Nephron progenitor cell (in vitro differentiated cells): ENCODE results near the gene TDRD12.

Source experiments
- DNase-seq: peaks from one replicate; pipeline ENCODE4 v3.0.0; 2021
- H3K27ac Mint-ChIP-seq: 2 replicates; pipeline ENCODE4 v1.8.0; 2021; ENCODE audit warnings: mild to moderate bottlenecking, moderate library complexity, mixed read lengths
- H3K27me3 Mint-ChIP-seq: 2 replicates; pipeline ENCODE4 v1.8.0; 2021; ENCODE audit warnings: mild to moderate bottlenecking, low read depth, mixed read lengths; ENCODE audit not compliant: poor library complexity
- H3K36me3 Mint-ChIP-seq: 2 replicates; pipeline ENCODE4 v1.8.0; 2021; ENCODE audit warnings: low read depth, mixed read lengths
- H3K4me1 Mint-ChIP-seq: 2 replicates; pipeline ENCODE4 v1.8.0; 2021; ENCODE audit warnings: mixed read lengths
- H3K4me3 Mint-ChIP-seq: 2 replicates; pipeline ENCODE4 v1.8.0; 2021; ENCODE audit warnings: mild to moderate bottlenecking, moderate library complexity, mixed read lengths
- H3K9me3 Mint-ChIP-seq: 2 replicates; pipeline ENCODE4 v1.8.0; 2021; ENCODE audit warnings: mild to moderate bottlenecking, moderate library complexity, mixed read lengths
- TF ChIP-seq, protein P1 (sequence below): fragments of 200-600 bp; sonication (generic); IDR thresholded peaks from 2 replicates; pipeline ENCODE4 v1.5.0; 2021; ENCODE audit warnings: antibody characterized with exemption

Gene TDRD12

DNA sequence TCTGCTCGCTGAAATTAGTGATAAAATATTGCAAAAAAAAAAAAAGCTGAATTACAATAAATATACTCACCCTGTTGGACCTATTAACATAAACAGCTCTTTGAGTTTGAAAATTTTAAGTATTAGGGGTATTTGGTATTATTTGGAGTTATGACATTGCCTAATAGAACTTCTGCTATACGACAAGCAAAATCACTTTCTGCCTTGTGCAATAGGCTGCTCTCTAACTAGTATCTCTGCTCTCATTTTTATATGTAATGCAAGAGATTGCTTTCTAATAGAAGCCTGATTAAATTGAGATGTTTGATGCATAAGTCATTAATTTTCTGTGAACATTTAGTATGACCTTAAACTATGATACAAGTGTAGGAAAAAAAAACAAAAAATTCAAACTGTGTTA, 38.6 kb upstream of the TDRD12 start:
- no peak overlapping the region for H3K4me3 Mint-ChIP-seq
- TF ChIP-seq, protein P1, sequence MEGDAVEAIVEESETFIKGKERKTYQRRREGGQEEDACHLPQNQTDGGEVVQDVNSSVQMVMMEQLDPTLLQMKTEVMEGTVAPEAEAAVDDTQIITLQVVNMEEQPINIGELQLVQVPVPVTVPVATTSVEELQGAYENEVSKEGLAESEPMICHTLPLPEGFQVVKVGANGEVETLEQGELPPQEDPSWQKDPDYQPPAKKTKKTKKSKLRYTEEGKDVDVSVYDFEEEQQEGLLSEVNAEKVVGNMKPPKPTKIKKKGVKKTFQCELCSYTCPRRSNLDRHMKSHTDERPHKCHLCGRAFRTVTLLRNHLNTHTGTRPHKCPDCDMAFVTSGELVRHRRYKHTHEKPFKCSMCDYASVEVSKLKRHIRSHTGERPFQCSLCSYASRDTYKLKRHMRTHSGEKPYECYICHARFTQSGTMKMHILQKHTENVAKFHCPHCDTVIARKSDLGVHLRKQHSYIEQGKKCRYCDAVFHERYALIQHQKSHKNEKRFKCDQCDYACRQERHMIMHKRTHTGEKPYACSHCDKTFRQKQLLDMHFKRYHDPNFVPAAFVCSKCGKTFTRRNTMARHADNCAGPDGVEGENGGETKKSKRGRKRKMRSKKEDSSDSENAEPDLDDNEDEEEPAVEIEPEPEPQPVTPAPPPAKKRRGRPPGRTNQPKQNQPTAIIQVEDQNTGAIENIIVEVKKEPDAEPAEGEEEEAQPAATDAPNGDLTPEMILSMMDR = no peak

DNA sequence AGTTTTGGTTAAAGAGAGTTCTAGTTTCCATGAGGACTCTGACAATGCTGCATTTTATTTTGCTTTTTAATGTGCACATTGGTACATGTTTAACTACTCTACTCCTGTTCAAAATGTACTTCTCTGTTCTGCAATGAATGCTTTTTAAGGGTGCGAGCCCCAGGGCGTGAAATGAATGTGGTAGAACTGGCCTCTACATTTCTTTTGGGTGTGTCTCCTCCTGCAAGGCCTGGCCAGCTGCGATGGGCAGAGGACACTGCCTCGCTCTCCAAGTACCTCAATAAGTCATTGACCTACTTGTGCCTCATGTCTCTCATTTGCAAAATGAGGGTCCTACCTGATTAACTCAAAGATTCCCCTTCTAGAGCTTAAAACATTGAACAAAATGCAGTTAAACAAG, 37.2 kb upstream of the TDRD12 start:
- H3K4me3 Mint-ChIP-seq = no peak overlapping the region

More for the DNA sequence above, 38.6 kb upstream of the TDRD12 start:
- Mint-ChIP-seq H3K27me3 (peaks cover 54% of the 10 kb centered on the region), H3K36me3 (no peaks in the 10 kb centered on the region), H3K27ac (no peak overlapping the region), H3K9me3 (no peaks in the 10 kb centered on the region), H3K4me1 (peaks cover 10% of the 10 kb centered on the region)
- DNase-seq = no peak

DNA sequence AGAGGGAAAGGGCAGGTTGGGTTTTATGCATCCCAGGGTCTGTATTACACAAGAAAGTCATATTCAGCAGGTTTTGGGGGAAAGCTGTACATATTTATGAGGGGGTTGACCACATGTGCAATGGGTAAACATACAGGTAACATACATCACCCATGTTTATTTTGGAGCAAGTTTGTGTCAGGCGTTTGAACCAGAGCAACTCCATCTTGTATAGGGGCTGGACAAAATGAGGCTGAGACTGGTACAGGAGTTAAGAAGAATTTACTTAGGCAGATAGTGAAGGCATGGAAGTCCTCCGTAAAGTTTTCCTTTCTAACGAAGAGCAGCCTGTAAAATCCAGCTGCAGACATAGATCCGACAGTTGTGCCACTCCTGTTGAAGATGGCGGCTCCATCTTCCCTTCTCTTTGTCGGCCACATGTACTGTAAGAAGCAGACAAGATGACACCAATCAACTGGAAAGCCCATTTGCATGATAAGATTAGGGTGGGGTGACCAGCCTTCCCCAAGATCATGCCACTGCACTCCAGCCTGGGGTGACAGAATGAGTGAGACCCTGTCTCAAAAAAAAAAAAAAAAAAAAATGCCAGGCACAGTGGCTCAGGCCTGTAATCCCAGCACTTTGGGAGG, 32.6 kb upstream of the TDRD12 start:
- Mint-ChIP-seq H3K4me1 (peaks cover 10% of the 10 kb centered on the region), H3K27ac (no peak overlapping the region), H3K4me3 (no peak overlapping the region), H3K36me3 (peaks cover 5% of the 10 kb centered on the region), H3K9me3 (no peaks in the 10 kb centered on the region), H3K27me3 (peaks cover 14% of the 10 kb centered on the region)
- TF ChIP-seq, protein P1 = no peak
- DNase-seq = no peak

More for the DNA sequence above, 37.2 kb upstream of the TDRD12 start:
- Mint-ChIP-seq H3K27ac (no peak overlapping the region), H3K36me3 (peaks cover 5% of the 10 kb centered on the region), H3K4me1 (peaks cover 6% of the 10 kb centered on the region), H3K9me3 (no peaks in the 10 kb centered on the region), H3K27me3 (peaks cover 41% of the 10 kb centered on the region)
- no peak for DNase-seq
- TF ChIP-seq, protein P1 = no peak

DNA sequence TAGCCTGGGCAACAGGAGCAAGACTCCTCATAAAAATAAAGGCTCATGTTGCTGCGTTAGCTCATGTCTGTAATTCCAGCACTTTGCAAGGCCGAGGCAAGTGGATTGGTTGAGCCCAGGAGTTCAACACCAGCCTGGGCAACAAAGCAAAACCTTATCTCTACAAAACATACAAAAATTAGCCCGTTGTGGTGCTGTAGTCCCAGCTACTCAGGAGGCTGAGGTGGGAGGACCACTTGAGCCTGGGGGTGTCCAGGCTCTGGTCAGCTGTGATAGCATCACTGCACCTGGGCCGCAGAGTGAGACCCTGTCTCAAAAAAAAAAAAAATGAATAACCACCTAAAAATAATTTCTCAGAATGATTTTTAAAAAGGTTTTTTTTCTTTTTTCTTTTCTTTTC, 31.9 kb upstream of the TDRD12 start:
- Mint-ChIP-seq H3K27ac (no peak overlapping the region), H3K27me3 (peaks cover 8% of the 10 kb centered on the region), H3K4me3 (no peak overlapping the region), H3K4me1 (peaks cover 12% of the 10 kb centered on the region), H3K36me3 (peaks cover 6% of the 10 kb centered on the region), H3K9me3 (peaks cover under 1% of the 10 kb centered on the region)
- TF ChIP-seq, protein P1 = no peak
- DNase-seq = no peak

DNA sequence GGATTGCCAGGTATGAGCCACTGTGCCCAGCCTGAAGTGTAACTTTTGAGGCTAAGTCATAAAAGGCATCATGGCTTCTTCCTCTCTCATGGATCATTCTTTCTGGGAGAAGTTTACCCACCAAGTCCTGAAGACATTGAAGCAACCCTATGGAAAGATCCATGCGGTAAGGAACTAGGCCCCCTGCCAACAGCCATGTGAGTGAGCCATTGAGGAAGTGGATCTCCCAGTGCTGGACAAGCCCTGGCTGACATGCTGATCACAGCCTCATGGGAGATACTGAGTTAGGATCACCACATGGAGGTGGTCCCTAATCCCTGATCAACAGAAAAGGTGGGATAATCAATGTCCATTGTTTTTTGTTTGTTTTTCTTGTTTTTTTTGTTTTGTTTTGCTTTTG, 31.3 kb upstream of the TDRD12 start:
- TF ChIP-seq, protein P1 = no peak
- H3K27ac Mint-ChIP-seq = no peak overlapping the region
- peaks cover 18% of the 10 kb centered on the region for H3K4me1 Mint-ChIP-seq
- H3K4me3 Mint-ChIP-seq = no peak overlapping the region
- H3K9me3 Mint-ChIP-seq = peaks cover 6% of the 10 kb centered on the region
- H3K27me3 Mint-ChIP-seq = peaks cover 8% of the 10 kb centered on the region
- no peak for DNase-seq
- H3K36me3 Mint-ChIP-seq = peaks cover 12% of the 10 kb centered on the region

DNA sequence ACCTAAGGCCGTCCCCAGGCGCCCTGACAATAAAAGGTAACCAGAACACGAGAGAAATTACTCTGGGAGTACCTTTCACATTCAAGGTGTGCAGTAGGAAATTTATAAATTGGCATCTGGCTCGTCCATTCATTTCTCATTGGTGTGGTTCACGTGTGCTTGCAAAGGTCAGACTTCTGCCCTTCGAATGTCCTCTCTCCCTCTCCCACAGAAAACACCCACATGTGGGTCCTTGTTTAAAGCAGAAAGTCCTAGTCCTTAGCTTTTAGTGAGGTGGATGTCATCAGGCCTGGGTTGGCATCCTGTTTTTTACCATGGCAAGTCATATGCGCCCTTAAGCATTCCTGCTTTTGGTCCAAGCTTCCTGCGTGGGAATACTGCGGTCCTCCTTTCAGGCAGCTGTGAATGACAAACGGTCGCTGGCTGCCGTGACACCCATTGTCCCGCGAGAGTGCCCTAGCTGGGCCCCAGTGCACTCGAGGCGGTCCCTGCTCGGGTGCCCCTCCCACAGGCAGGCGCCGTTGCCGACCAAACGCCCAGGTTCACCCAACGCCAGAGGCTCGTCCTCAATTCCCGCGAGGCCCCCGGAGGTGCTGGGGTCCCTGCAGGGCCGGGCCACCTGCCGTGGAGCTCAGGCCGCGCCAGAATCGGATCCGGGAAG, 28.1 kb upstream of the TDRD12 start, which contains the start of gene NUDT19:
NUDT19 (plus strand) TSS at position 531 of the 661 bp plus-strand sequence. CDS start 140 bp downstream, outside the sequence.
- peaks cover 8% of the 10 kb centered on the region for H3K27me3 Mint-ChIP-seq
- DNase-seq = peak; percentile 66
- H3K27ac Mint-ChIP-seq = no peak within 1 kb of the TSS

More for the DNA sequence above, 28.1 kb upstream of the TDRD12 start, which contains the start of gene NUDT19:
- H3K36me3 Mint-ChIP-seq = peaks cover 41% of the 10 kb centered on the region
- TF ChIP-seq, protein P1 = no peak
- peak within 1 kb of the TSS; percentile 86 for H3K4me3 Mint-ChIP-seq
- H3K4me1 Mint-ChIP-seq = peaks cover 39% of the 10 kb centered on the region
- peaks cover 18% of the 10 kb centered on the region for H3K9me3 Mint-ChIP-seq
